Aorta (tissue), 5 donors: ENCODE data around the gene UBE2H. TPM values are rescaled to one million over a fixed set of nuclear protein-coding genes. Genes with fewer than 3 reads are reported as not detected.

Source experiments
- ATAC-seq: fragments of 200-7000 bp; cut with Tn5 transposase; one replicate; pipeline ENCODE4 v1.9.1; 2022; ENCODE audit warnings: moderate library complexity; ENCODE audit not compliant: low FRiP score
- DNase-seq, 2 donors: peaks; one replicate each; pipeline ENCODE4 v3.0.0-alpha.2; 2020
- H3K27ac ChIP-seq, 2 donors: one replicate each; pipeline ENCODE4 v1.5.1; 2013; ENCODE audit warnings: low read length in 2 of 2, mild to moderate bottlenecking in 2 of 2, moderate library complexity in 2 of 2, control low read depth in 1 of 2, inconsistent platforms in 1 of 2, low read depth in 1 of 2
- H3K27me3 ChIP-seq, 2 donors: one replicate each; pipeline ENCODE4 v1.6.1; 2013; ENCODE audit warnings: control low read depth in 1 of 2, low read length in 1 of 2, mild to moderate bottlenecking in 1 of 2, moderate library complexity in 1 of 2; ENCODE audit not compliant: insufficient read depth in 2 of 2, control insufficient read depth in 1 of 2
- H3K36me3 ChIP-seq, 2 donors: one replicate each; pipeline ENCODE4 v1.6.1; 2013; ENCODE audit warnings: control low read depth in 1 of 2, low read length in 1 of 2, mild to moderate bottlenecking in 1 of 2; ENCODE audit not compliant: insufficient read depth in 2 of 2, control insufficient read depth in 1 of 2
- H3K4me1 ChIP-seq, 2 donors: one replicate each; pipeline ENCODE4 v1.6.1; 2013; ENCODE audit warnings: low read length in 2 of 2, control low read depth in 1 of 2, mild to moderate bottlenecking in 1 of 2, moderate library complexity in 1 of 2; ENCODE audit not compliant: insufficient read depth in 2 of 2, control insufficient read depth in 1 of 2
- H3K4me3 ChIP-seq, 2 donors: one replicate each; pipeline ENCODE4 v1.5.1; 2013; ENCODE audit warnings: low read length in 2 of 2, control low read depth in 1 of 2, mild to moderate bottlenecking in 1 of 2
- H3K9me3 ChIP-seq: one replicate; pipeline ENCODE4 v1.6.1; 2013; ENCODE audit warnings: mild to moderate bottlenecking, low read length; ENCODE audit not compliant: control insufficient read depth
- WGBS, 2 donors: extraction: QIAGEN DNeasy Blood & Tissue Kit; methylation state at CpG; one replicate each; pipeline ENCODE4 v1.1.7; 2013; 5-methylcytosine and 5-hydroxymethylcytosine counted together
- intact Hi-C, 2 donors: fragments of 100-400 bp; cut with DNase I; formaldehyde crosslinking; loops; one replicate each; pipeline versions ENCODE4 v1.14.2 to v1.15.0; 2022
- polyA plus RNA-seq, 2 donors: library from polyadenylated mRNA; stranded (reverse); fragments of 200-250 nt; gene quantifications; one replicate each; pipeline ENCODE4 v1.2.3, GENCODE V29; 2013
- total RNA-seq, 2 donors: library from RNA; stranded (reverse); fragmentation: NEBNext Ultra II Directional; extraction: Animal tissue kit (Norgen Biotek cat#: 25700); gene quantifications; one replicate each; pipeline ENCODE4 v1.2.1, GENCODE V29; 2021
- donor health status: healthy with polysubstance abuse.
- donor health status: Bipolar disorder and iron deficiency.
- donor health status: DM: no; HTN: no; CAD: no.
- donor health status: DM: no; HTN: no; CAD: no.
- donor health status: DM: yes; HTN: yes; CAD: no.

UBE2H gene
- total and polyA plus RNA-seq, 4 donors = 52.3 to 173 (median 99.6) TPM

DNA sequence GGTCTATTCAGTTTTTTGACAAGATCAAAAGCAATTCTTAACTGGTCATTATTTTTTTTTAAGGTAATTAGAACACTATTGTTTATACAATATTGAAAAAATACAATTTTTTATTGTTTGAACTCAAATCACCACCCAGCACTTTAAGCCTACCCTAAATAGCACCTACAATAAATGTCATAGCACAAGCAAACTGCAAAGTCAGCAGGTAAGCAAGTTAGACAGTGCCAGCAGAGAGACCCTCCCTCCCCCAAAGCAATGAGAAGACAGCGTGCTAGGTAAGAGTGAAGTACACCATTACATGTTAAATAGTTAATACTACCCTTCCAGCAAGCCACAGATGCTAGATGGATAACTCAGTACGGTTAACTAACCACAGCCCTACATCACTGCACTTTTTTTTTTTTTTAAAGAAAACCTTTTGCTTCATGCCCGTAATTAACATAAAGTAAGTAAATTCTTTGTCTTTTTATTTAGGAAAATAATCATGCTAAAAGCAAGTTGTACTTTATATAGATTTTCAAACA lies 120.0 kb downstream of the UBE2H start:
- no peaks in the 10 kb centered on the region for H3K9me3 ChIP-seq
- no peak overlapping the region for H3K4me3 ChIP-seq
- no peaks in the 10 kb centered on the region for H3K36me3 ChIP-seq
- H3K4me1 ChIP-seq = peaks cover 0 to 6% of the 10 kb centered on the region in 2 donors
- H3K27ac ChIP-seq = peak overlapping the region in 1 of 2 donors; percentile 45
- intact Hi-C loops = no loop called here
- 64 to 69% methylated on average over 3 of the region's 3 CpGs for WGBS, 2 donors
- ATAC-seq (no peak), DNase-seq (no peak)
- H3K27me3 ChIP-seq = no peaks in the 10 kb centered on the region

GRCh38 chr7:129832282-129832681 lies 120.5 kb downstream of the UBE2H start:
- Histone ChIP-seq H3K4me3 (no peak overlapping the region), H3K9me3 (no peaks in the 10 kb centered on the region), H3K4me1 (peaks cover 0 to 6% of the 10 kb centered on the region in 2 donors), H3K36me3 (no peaks in the 10 kb centered on the region), H3K27me3 (no peaks in the 10 kb centered on the region), H3K27ac (peak overlapping the region; percentile 28 to 97)
- DNase-seq (no peak), ATAC-seq (no peak)
- 88 to 92% methylated on average over 4 of the region's 4 CpGs for WGBS, 2 donors
- intact Hi-C loops = no loop called here

GRCh38 chr7:129831424-129832058 lies 121.2 kb downstream of the UBE2H start:
- H3K4me3 ChIP-seq = no peak overlapping the region
- DNase-seq (no peak), ATAC-seq (peak; percentile 43)
- intact Hi-C loops = no loop called here
- peaks cover 0 to 6% of the 10 kb centered on the region in 2 donors for H3K4me1 ChIP-seq
- peak overlapping the region; percentile 58 to 97 for H3K27ac ChIP-seq
- no peaks in the 10 kb centered on the region for H3K27me3 ChIP-seq
- 5 to 10% methylated on average over 5 of the region's 5 CpGs for WGBS, 2 donors
- H3K9me3 ChIP-seq = no peaks in the 10 kb centered on the region
- no peaks in the 10 kb centered on the region for H3K36me3 ChIP-seq

DNA sequence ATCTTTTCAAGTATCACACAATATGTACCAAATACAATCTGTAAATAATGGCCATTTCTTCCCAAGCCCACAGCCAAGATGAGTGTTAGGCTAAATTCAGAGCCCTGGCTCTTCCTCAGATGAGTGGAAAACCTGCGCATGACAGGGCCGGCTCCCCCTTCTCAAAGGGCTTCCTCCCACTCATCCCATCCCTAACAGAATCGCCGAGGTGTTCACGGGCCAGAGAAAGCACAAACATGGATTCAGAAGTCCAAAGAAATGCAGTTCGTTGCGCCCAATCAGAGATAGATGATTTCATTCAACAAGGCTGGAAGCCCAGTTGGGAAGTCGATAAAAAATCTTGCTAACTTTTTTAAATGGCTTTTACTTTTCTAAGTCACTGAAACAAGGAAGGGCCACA lies 121.8 kb downstream of the UBE2H start:
- H3K27me3 ChIP-seq = no peaks in the 10 kb centered on the region
- intact Hi-C loops = no loop called here
- H3K4me1 ChIP-seq = peaks cover 0 to 6% of the 10 kb centered on the region in 2 donors
- WGBS, 2 donors = 5 to 14% methylated on average over 8 of the region's 8 CpGs
- peak overlapping the region; percentile 59 to 97 for H3K27ac ChIP-seq
- ATAC-seq (peak; percentile 4), DNase-seq (peak in 1 of 2 donors; percentile 59)
- H3K36me3 ChIP-seq = no peaks in the 10 kb centered on the region
- H3K9me3 ChIP-seq = no peaks in the 10 kb centered on the region
- no peak overlapping the region for H3K4me3 ChIP-seq

- intact Hi-C loops = loop anchor here (5.0 to 10.0 kb wide), 6 partner anchors 32 to 605 kb away; partner anchors contain the start of genes AHCYL2 (in 1 of the 2), NRF1 (in 1 of the 2) and UBE2H (in 1 of the 2)
- ATAC-seq = peak; percentile 66
- WGBS, 2 donors = 9% methylated on average over 22 of the region's 22 CpGs
- Histone ChIP-seq H3K4me3 (no peak overlapping the region), H3K9me3 (no peaks in the 10 kb centered on the region), H3K27ac (peak overlapping the region; percentile 59 to 99), H3K27me3 (no peaks in the 10 kb centered on the region), H3K36me3 (no peaks in the 10 kb centered on the region), H3K4me1 (peaks cover 0 to 6% of the 10 kb centered on the region in 2 donors)
- DNase-seq = peak; percentile 66 to 72
Observed at GRCh38 chr7:129829737-129830631, 122.8 kb downstream of the UBE2H start.

DNA sequence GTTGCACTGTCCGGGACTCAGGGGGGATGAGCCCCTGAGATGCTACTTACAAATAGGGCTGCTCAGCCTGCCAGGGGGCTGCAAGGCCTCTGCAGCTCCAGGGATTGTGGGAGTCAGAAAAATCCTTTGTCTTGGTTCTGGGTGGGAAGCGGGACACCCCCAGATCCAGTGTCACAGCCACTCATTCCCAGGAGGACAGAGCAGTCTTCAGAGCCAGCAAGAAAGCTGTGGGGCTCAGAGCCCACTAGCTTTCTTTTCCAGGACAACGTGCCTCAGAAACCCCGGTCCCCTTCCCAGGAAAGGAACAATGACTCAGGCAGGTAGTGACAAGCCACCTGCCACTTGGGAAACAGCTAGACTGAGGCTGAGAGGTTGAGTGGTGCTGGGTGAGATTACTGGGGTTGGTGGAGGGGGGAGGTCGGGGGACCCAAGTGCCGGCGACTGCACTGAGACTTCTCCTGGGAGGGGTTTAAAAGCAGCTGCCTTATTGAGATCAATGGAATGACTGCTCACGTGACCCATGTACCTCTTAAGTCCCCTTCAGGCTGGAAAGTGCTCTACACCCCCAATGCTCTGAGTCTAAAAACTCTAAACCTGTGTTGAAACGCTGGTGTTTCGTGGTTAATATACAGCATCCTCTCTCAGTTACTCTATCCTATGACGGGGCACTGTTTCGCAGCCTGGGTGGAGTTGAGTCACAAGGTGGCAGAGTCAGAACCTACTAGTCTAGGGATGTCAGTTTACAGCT lies 123.6 kb downstream of the UBE2H start:
- intact Hi-C loops = loop anchor here (5.0 to 10.0 kb wide), 6 partner anchors 33 to 604 kb away; partner anchors contain the start of genes AHCYL2 (in 1 of the 2), NRF1 (in 1 of the 2) and UBE2H (in 1 of the 2)
- 81 to 83% methylated on average over 12 of the region's 12 CpGs for WGBS, 2 donors
- H3K36me3 ChIP-seq = no peaks in the 10 kb centered on the region
- H3K9me3 ChIP-seq = no peaks in the 10 kb centered on the region
- no peaks in the 10 kb centered on the region for H3K27me3 ChIP-seq
- ATAC-seq = no peak
- H3K4me3 ChIP-seq = no peak overlapping the region
- peaks cover 0 to 6% of the 10 kb centered on the region in 2 donors for H3K4me1 ChIP-seq
- DNase-seq = peak in 1 of 2 donors; percentile 10
- H3K27ac ChIP-seq = peak overlapping the region in 1 of 2 donors; percentile 8

GRCh38 chr7:129828078-129828762 lies 124.5 kb downstream of the UBE2H start:
- H3K9me3 ChIP-seq = no peaks in the 10 kb centered on the region
- ATAC-seq (no peak), DNase-seq (peak in 1 of 2 donors; percentile 17)
- WGBS, 2 donors = 80 to 85% methylated on average over 18 of the region's 18 CpGs
- no peaks in the 10 kb centered on the region for H3K36me3 ChIP-seq
- no peaks in the 10 kb centered on the region for H3K27me3 ChIP-seq
- intact Hi-C loops = loop anchor here (5.0 to 10.0 kb wide), 6 partner anchors 34 to 603 kb away; partner anchors contain the start of genes AHCYL2 (in 1 of the 2), NRF1 (in 1 of the 2) and UBE2H (in 1 of the 2)
- no peak overlapping the region for H3K27ac ChIP-seq
- H3K4me1 ChIP-seq = peaks cover 0 to 6% of the 10 kb centered on the region in 2 donors
- H3K4me3 ChIP-seq = no peak overlapping the region
